ENCODE data around the gene KANTR. TPM values are rescaled to one million over a fixed set of nuclear protein-coding genes. Genes with fewer than 3 reads are reported as not detected.

Gene KANTR
- total and polyA plus RNA-seq, 2 experiments from 2014 or later, result 6.4 to 15.5 TPM

DNA sequence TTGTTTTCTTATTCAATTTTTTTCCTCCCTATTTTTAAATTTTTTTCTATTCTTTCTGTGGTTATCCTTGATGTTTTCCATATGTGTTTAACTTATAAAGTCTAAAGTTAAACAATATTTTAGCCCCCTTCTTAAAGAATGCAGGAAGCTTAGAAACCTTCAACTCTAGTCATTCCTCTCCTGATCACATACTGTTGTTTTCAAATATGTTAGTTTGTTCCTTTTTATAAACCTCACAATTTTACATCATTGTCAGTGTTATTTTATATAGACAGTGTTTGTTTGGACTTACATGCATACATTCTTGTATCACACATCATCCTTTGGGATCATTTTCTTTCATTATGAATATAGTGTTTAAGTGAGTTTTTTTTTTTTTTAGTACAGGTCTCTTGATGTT lies 31.6 kb downstream of the KANTR start:
- Mint-ChIP-seq H3K27ac (no peak overlapping the region), H3K27me3 (ENCODE audit: insufficient read depth, low read depth, poor library complexity) (peaks cover 5% of the 10 kb centered on the region), H3K9me3 (peaks cover 4% of the 10 kb centered on the region; the same call in 2 of the 3 replicates), H3K4me3 (no peak overlapping the region), H3K4me1 (no peaks in the 10 kb centered on the region), H3K36me3 (ENCODE audit: low read depth) (peaks cover 6% of the 10 kb centered on the region; the same call in 1 of the 3 replicates)
- Histone ChIP-seq H4K20me1 (replicated peaks; ENCODE audit: insufficient read depth) (no peaks in the 10 kb centered on the region), H3K36me3 (ENCODE audit: insufficient read depth) (no peaks in the 10 kb centered on the region), H3K27me3 (ENCODE audit: insufficient read depth) (no peaks in the 10 kb centered on the region), H3K27ac (ENCODE audit: low read depth) (no peak overlapping the region), H3K4me3 (no peak overlapping the region), H3F3A (replicated peaks; ENCODE audit: low read depth) (no peaks in the 10 kb centered on the region), H3K4me1 (ENCODE audit: insufficient read depth) (no peaks in the 10 kb centered on the region), H2AFZ (no peak overlapping the region), H3K79me2 (replicated peaks; ENCODE audit: insufficient read depth) (no peaks in the 10 kb centered on the region), H3K9me2 (ENCODE audit: insufficient read depth) (no peaks in the 10 kb centered on the region), H3K4me2 (no peak overlapping the region)
- no peak for DNase-seq (ENCODE audit: low spot score)
- no peak for ATAC-seq
- TF ChIP-seq ZNF331 (CRISPR knock-in tag; IDR thresholded peaks at IDR 0.05; ENCODE audit: low read depth) (no peak), ZNF114 (CRISPR knock-in tag; IDR thresholded peaks at IDR 0.05) (no peak), ZNF462 (CRISPR knock-in tag; IDR thresholded peaks at IDR 0.05) (no peak), JUNB (IDR thresholded peaks at IDR 0.05; ENCODE audit: unreplicated experiment) (no peak), CTCF (conservative IDR thresholded peaks at IDR 0.05; ENCODE audit: low read depth in 2 of 2) (no peak), STAT1 (IDR thresholded peaks at IDR 0.05; ENCODE audit: unreplicated experiment) (no peak), REST (IDR thresholded peaks at IDR 0.05; ENCODE audit: unreplicated experiment) (no peak), EZH2phosphoT487 (IDR thresholded peaks at IDR 0.05; ENCODE audit: unreplicated experiment) (no peak)
